Measurements from ENCODE around the gene GNPTG.

Gene GNPTG

GRCh38 chr16:1319041-1319440, 32.7 kb upstream of the GNPTG start:
- no peak overlapping the region for H3K4me3 ChIP-seq (replicated peaks; ENCODE audit: low read depth, low read length)
- TF ChIP-seq, protein P1, sequence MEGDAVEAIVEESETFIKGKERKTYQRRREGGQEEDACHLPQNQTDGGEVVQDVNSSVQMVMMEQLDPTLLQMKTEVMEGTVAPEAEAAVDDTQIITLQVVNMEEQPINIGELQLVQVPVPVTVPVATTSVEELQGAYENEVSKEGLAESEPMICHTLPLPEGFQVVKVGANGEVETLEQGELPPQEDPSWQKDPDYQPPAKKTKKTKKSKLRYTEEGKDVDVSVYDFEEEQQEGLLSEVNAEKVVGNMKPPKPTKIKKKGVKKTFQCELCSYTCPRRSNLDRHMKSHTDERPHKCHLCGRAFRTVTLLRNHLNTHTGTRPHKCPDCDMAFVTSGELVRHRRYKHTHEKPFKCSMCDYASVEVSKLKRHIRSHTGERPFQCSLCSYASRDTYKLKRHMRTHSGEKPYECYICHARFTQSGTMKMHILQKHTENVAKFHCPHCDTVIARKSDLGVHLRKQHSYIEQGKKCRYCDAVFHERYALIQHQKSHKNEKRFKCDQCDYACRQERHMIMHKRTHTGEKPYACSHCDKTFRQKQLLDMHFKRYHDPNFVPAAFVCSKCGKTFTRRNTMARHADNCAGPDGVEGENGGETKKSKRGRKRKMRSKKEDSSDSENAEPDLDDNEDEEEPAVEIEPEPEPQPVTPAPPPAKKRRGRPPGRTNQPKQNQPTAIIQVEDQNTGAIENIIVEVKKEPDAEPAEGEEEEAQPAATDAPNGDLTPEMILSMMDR (IDR thresholded peaks at IDR 0.05; ENCODE audit: low read depth, low read length, missing control alignments), result no peak
- DNase-seq (ENCODE audit: extremely low read depth, low read depth), result no peak

DNA sequence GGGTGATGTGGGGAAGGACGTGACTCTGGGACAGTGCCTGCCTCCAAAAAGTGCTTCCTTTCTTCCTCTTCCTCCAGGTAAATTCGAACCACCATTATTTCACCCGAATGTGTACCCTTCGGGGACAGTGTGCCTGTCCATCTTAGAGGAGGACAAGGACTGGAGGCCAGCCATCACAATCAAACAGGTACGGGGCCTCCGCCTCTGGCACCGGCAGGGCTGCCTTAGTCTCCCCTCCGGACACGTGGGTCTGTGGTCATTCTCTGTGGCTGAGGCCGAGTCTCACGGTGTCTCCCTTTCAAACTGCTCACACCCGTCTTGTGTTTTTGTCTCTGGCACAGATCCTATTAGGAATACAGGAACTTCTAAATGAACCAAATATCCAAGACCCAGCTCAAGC, 31.6 kb upstream of the GNPTG start:
- no peak for DNase-seq (ENCODE audit: extremely low read depth, low read depth)
- TF ChIP-seq, protein P1 (IDR thresholded peaks at IDR 0.05; ENCODE audit: low read depth, low read length, missing control alignments), result no peak
- no peak overlapping the region for H3K4me3 ChIP-seq (replicated peaks; ENCODE audit: low read depth, low read length)

DNA sequence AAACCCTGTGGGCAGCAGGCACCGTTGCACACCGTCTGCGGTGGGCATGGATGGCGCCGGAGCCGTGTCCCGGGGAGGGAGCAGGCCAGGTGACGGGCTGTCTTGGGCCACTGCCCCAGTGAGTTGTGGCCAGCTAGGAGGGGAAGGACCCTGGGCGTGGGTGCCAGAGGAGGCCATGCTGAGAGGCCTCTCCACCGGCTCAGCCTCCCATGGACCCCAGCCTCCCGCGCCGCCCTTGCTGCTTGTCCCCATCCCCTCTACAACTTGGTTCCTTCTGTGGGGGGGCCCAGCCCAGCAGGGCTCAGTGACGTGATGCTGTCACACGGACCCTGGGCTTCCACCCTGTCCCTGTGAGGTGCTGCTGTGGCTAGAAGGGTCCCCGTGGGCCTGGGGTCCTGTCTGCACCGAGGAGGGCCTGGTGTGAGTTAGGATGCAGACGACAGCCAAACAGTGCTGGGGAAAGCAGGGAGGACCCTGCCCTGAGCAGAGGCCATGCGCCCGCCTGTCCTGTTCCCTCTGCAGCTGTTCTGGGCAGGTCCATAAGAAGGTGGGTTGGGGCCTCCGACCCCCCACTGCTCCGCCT, 31.0 kb upstream of the GNPTG start:
- no peak overlapping the region for H3K4me3 ChIP-seq (replicated peaks; ENCODE audit: low read depth, low read length)
- no peak for DNase-seq (ENCODE audit: extremely low read depth, low read depth)
- TF ChIP-seq, protein P1 (IDR thresholded peaks at IDR 0.05; ENCODE audit: low read depth, low read length, missing control alignments), result no peak

DNA sequence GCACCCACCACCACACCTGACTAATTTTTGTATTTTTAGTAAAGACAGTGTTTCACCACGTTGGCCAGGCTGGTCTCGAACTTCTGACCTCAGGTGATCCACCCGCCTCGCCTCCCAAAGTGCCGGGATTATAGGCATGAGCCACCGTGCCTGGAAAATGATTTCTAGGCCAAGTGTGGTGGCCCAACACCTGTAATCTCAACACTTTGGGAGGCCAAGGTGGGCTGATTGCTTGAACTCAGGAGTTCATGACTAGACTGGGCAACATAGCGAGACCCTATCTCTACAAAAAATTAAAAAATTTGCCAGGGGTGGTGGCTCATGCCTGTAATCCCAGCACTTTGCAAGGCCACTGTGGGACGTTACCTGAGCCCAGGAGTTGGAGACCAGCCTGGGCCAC, 29.3 kb upstream of the GNPTG start:
- H3K4me3 ChIP-seq (replicated peaks; ENCODE audit: low read depth, low read length), result no peak overlapping the region
- DNase-seq (ENCODE audit: extremely low read depth, low read depth), result no peak
- TF ChIP-seq, protein P1 (IDR thresholded peaks at IDR 0.05; ENCODE audit: low read depth, low read length, missing control alignments), result no peak

DNA sequence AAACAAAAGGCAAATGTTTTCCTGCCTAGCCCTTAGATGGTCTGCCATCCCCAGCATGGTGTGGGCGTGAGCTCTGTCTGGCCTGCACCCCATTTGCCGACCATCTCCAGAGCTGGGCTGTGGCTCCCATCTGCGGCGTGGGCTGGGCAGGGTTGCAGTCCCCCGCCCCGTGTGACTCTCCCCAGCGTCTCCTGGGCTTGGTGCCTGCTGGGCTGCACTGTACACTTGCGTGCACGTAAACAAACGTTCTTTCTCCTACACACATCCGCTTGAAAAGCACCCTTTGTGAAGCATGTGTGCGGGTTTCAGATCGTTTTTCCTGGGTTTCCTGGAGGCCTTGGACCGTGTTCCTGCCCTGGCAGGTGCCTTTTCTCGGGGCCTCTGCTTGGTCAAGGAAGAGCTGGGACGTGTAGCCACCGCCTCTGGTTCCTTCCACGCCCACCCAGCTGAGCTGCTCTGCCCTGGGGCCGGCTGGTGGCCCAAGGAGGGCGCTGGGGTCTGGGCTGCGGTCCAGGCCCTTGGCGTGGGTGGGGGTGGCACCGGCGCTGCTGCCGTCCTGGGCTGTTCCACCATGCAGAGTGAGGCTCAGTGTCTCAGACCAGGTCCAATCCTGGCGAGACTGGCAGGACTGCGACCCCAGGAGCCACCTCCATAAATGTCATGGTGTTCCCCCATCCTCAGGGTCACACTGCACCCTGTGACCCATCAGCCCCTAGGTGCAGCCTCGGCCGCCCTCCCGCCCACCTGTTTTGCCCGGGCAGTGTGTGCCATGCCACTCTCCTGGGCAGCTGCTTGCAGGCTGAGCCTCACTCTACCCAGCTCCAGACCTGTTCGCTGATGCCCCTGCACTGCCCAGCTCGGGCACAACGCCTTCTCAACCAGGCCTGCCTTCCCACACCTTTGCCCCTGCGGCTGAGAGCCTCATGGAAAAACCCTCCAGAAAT, 28.2 kb upstream of the GNPTG start:
- no peak for DNase-seq (ENCODE audit: extremely low read depth, low read depth)
- no peak overlapping the region for H3K4me3 ChIP-seq (replicated peaks; ENCODE audit: low read depth, low read length)
- TF ChIP-seq, protein P1 (IDR thresholded peaks at IDR 0.05; ENCODE audit: low read depth, low read length, missing control alignments), result no peak

GRCh38 chr16:1324286-1324826, 27.4 kb upstream of the GNPTG start:
- H3K4me3 ChIP-seq (replicated peaks; ENCODE audit: low read depth, low read length), result no peak overlapping the region
- no peak for DNase-seq (ENCODE audit: extremely low read depth, low read depth)
- TF ChIP-seq, protein P1 (IDR thresholded peaks at IDR 0.05; ENCODE audit: low read depth, low read length, missing control alignments), result no peak
